Gastrocnemius medialis (tissue), 4 donors: ENCODE measurements around the gene NANOGP8.

Experiments
- POLR2A ChIP-seq, 2 donors: fragments of 450-650 bp; IDR thresholded peaks; one replicate each; pipeline ENCODE4 v1.6.1; 2017; ENCODE audit warnings: antibody characterized with exemption in 2 of 2, mild to moderate bottlenecking in 2 of 2, moderate library complexity in 2 of 2
- TF ChIP-seq, protein P1 (sequence below), 5 experiments: fragments of 450-650 bp in 3 of 5; fragments of 200-600 bp in 2 of 5; sonication (generic) in 2 of 5; IDR thresholded peaks in 4 of 5; conservative IDR thresholded peaks in 1 of 5; 1 replicate in 4 of 5; 2 replicates in 1 of 5; pipeline ENCODE4 v1.5.1; 2016 to 2019; ENCODE audit warnings: antibody characterized with exemption in 5 of 5, mild to moderate bottlenecking in 3 of 5, moderate library complexity in 3 of 5

DNA sequence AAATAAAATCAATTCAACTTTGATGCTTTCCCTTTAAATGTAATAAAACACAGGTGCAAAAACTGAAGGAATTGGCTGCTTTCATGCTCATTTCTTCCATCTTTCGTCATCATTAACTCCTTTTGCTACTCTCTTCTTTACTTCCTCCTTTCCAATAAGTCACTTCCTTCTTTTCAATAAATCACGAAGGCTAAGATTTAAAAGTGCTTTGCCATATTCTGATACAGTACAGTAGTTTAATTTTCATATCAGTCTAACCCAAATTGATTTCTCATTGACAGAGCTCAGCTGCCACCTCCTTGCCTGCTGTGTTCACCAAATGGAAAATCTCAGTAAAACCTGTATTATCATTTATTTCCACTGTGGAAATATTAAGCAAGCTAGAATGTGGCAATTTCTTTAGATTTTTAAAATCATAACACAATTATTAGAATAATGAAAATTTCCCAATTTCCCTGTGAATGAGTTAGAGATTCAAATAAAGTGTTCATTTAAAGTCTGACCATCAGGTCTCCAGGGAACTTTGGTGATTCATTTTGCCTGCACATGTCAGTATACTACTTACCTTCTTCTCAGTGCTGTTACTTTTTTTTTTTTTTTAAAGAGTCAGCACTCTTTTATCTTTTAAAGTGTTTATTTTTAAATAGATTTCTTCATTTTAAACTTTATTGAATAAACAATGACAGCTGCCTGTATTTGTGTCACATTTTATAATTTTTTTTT lies 41.6 kb downstream of the NANOGP8 start:
- TF ChIP-seq POLR2A (IDR thresholded peaks at IDR 0.05): no peak
- TF ChIP-seq, protein P1, sequence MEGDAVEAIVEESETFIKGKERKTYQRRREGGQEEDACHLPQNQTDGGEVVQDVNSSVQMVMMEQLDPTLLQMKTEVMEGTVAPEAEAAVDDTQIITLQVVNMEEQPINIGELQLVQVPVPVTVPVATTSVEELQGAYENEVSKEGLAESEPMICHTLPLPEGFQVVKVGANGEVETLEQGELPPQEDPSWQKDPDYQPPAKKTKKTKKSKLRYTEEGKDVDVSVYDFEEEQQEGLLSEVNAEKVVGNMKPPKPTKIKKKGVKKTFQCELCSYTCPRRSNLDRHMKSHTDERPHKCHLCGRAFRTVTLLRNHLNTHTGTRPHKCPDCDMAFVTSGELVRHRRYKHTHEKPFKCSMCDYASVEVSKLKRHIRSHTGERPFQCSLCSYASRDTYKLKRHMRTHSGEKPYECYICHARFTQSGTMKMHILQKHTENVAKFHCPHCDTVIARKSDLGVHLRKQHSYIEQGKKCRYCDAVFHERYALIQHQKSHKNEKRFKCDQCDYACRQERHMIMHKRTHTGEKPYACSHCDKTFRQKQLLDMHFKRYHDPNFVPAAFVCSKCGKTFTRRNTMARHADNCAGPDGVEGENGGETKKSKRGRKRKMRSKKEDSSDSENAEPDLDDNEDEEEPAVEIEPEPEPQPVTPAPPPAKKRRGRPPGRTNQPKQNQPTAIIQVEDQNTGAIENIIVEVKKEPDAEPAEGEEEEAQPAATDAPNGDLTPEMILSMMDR (IDR thresholded peaks at IDR 0.05 in 4 of 5, conservative IDR thresholded peaks at IDR 0.05 in 1 of 5): no peak
